K562 treated with DMSO at 1 percent for 24 hours (cell line): ENCODE data around the gene PRR36. TPM values are rescaled to one million over a fixed set of nuclear protein-coding genes. Genes with fewer than 3 reads are reported as not detected.

Source experiments
- total RNA-seq: library from RNA; unstranded; fragments of 300-600 nt; gene quantifications from 2 replicates; pipeline ENCODE4 v1.2.3, GENCODE V29; 2022; ENCODE audit warnings: low read depth; ENCODE audit not compliant: insufficient read depth

Gene PRR36
- total RNA-seq = 0.44 TPM in 1 of 2 replicates, not detected in the other

DNA sequence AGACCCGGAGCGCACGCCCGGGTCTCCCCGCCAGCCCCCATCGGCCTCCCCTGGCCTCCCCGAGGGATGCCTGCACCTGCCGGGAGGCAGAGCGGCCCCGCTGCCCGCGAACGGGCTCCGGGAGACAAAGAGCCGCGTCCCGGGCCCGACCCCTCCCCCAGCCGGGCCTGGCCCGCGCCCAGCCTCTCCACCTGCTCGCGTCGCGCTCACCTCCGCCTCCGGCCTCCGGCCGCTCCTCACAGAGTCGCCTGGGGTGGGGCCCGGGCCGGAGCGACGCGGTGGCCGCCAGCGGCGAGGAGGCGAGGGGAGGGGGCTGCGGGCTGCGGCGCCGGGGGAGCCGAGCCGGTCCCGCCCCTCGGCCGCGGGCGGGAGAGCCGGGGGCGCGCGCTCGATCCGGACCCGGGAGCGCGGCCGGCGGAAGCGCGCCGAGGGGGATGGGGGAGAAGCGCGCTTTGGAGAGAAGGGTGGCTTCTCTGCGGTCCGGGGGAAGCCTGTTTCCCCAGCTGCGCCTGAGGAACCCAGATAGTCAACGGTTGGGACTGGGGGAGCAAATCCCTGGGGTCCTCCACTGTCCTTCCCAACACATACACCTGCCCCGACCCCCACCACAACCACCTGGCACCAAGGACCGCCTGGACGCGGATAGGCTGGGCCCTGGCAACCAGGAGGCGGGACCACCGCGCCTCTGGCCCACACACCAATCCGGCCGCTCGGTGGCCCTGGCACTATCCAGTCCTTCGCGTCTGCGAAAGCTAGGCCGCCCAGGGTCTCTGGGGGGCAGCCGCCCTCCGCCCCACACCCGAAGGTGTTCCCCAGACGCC, at the start of gene PRR36:
TSS of gene PRR36 (minus strand) at position 315 of the 821 bp plus-strand sequence. CDS start 701 bp downstream, outside the sequence.

DNA sequence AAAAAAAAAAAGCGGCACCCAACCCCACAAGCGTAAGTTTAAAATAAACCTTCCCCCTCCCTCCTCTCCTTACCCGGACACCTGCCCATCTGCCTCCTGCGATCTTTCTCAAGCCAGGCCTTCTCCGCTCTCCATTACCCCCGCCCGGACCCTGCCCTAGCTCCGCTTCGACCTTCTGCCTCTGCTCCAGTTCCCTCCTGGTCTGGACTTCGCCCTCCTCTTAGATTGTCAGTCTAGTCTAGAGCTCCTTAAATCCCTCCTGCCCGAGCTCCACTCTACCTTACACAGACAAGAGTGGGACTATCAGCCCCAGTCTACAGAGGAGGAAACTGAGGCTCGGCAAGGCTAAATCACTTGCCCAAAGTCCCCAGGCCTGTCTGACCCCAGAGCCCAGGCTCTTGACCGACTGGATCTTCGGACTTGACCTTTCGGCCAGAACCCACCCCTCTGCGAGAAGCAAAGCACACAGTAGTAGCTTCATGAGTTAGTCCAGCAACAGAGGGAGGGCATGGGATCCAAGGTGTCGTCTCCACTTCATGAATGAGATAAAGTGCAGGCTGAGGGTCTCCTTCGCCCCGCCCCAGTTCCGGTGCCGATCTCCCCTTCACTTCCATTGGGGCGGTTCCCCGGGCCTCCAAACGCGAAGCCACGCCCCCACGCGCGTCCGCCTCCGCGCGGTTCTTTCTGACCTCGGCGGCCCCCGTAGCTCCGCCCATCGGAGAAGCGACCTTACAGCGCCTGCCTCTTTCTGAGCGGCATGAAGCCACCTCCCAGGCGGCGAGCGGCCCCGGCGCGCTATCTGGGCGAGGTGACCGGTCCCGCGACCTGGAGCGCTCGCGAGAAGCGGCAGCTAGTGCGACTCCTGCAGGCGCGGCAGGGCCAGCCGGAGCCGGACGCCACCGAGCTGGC, 45.7 kb upstream of the PRR36 start, which contains the start of gene SNAPC2:
TSS of gene SNAPC2 (plus strand) at position 729 of the 909 bp plus-strand sequence. CDS start at position 758, 29 bp downstream.

DNA sequence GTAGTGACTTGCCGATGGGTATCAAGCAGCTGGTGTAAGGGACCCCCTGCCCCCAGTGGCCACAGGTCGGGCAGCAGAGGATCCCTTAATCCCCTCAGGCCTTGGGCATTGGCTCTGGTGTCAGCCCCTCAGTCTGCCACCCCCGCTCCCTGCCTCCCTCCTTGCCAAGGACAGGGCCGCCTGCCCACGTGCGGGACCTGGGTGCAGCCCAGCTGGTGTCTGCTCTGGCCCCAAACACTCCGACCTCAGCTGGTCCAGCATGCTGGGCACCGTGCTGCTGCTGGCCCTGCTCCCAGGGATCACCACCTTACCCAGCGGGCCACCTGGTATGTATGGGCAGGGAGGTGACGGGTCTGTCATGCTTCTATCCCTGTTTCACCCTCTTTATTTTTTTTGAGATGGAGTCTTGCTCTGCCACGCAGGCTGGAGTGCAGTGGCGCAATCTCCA, 40.4 kb upstream of the PRR36 start, which contains the start of gene TGFBR3L:
TSS of gene TGFBR3L (plus strand) at position 233 of the 448 bp plus-strand sequence.

GRCh38 chr19:7903244-7904073, 29.3 kb upstream of the PRR36 start, which contains the start of gene MAP2K7:
MAP2K7 (plus strand) TSS chr19:7903877; CDS start chr19:7903945, 68 bp downstream.

DNA sequence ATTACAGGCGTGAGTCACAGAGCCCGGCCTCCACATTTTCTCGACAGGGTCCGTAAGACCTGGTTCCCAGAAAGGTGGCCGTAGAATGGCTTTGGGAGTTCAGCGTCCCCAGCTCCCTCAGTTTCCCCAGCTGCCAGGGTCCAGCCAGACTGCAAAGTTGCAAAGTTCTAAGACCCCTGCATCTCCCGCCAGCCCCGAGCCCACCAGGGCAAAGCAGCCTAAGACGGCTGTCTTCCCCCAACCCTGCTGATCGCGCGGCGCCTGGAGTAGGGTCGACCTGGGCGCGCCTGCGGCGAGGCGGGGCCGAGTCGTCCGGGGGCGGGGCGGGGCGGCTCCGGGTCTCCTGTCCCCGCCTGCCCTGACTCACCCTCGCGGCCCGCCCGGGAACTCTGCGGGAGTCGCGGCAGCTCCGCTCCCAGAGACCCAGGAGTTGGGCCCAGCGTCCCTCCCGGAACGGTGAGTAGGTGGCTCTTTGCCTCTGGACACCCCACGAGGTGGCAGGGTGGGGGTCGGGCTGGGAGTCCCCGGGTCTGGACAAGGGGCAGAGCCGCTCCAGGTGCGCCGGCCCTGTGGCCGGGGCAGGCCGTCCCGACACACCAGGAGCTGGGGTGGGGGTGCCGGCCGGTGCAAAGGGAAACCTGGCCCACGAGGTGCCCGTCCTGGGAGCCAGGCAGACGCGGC, 14.1 kb upstream of the PRR36 start, which contains the start of gene LRRC8E:
TSS of gene LRRC8E (plus strand) at position 366 of the 681 bp plus-strand sequence. CDS start 7,094 bp downstream, outside the sequence.

GRCh38 chr19:7829561-7830271, 44.5 kb downstream of the PRR36 start, which contains the start of gene EVI5L:
EVI5L (plus strand) TSS chr19:7830218; CDS start chr19:7846543, 16,325 bp downstream.

Other genes starting within 250 kb of the PRR36 start
- 108 and 119 TPM in 2 replicates for gene XAB2, start 244.8 kb downstream of the PRR36 start, total RNA-seq
- 33.2 and 56.3 TPM in 2 replicates for gene PET100, start 244.6 kb downstream of the PRR36 start, total RNA-seq
- gene PCP2, start 240.7 kb downstream of the PRR36 start, total RNA-seq = 2.6 and 6.6 TPM in 2 replicates
- 209 and 241 TPM in 2 replicates for gene STXBP2, start 237.3 kb downstream of the PRR36 start, total RNA-seq
- not detected in 2 replicates for gene RETN, start 205.3 kb downstream of the PRR36 start, total RNA-seq
- 1.3 and 1.4 TPM in 2 replicates for gene MCEMP1, start 197.3 kb downstream of the PRR36 start, total RNA-seq
- 175 and 188 TPM in 2 replicates for gene TRAPPC5, start 193.6 kb downstream of the PRR36 start, total RNA-seq
- gene FCER2, start 172.3 kb downstream of the PRR36 start, total RNA-seq = 0.70 and 0.95 TPM in 2 replicates
- gene CLEC4G, start 142.3 kb downstream of the PRR36 start, total RNA-seq = not detected in 2 replicates
- not detected in 2 replicates for gene CD209, start 126.9 kb downstream of the PRR36 start, total RNA-seq
- gene CLEC4M, start 111.1 kb downstream of the PRR36 start, total RNA-seq = 0.54 TPM in 1 of 2 replicates, not detected in the other
- 16.1 and 19.9 TPM in 2 replicates for gene EVI5L, start 44.2 kb downstream of the PRR36 start, total RNA-seq
- 7.1 and 8.5 TPM in 2 replicates for gene LRRC8E, start 14.1 kb upstream of the PRR36 start, total RNA-seq
- 40.0 and 44.3 TPM in 2 replicates for gene MAP2K7, start 29.5 kb upstream of the PRR36 start, total RNA-seq
- 2.2 and 3.2 TPM in 2 replicates for gene TGFBR3L, start 40.4 kb upstream of the PRR36 start, total RNA-seq
- gene SNAPC2, start 45.9 kb upstream of the PRR36 start, total RNA-seq = 50.8 and 53.9 TPM in 2 replicates
- 7.3 and 8.5 TPM in 2 replicates for gene CTXN1, start 51.7 kb upstream of the PRR36 start, total RNA-seq
- 141 and 148 TPM in 2 replicates for gene TIMM44, start 69.3 kb upstream of the PRR36 start, total RNA-seq
- 76.0 and 85.4 TPM in 2 replicates for gene ELAVL1, start 131.3 kb upstream of the PRR36 start, total RNA-seq
- gene CCL25, start 178.4 kb upstream of the PRR36 start, total RNA-seq = not detected in 2 replicates